ENCODE results near the gene PRKD1.

PRKD1 gene

DNA sequence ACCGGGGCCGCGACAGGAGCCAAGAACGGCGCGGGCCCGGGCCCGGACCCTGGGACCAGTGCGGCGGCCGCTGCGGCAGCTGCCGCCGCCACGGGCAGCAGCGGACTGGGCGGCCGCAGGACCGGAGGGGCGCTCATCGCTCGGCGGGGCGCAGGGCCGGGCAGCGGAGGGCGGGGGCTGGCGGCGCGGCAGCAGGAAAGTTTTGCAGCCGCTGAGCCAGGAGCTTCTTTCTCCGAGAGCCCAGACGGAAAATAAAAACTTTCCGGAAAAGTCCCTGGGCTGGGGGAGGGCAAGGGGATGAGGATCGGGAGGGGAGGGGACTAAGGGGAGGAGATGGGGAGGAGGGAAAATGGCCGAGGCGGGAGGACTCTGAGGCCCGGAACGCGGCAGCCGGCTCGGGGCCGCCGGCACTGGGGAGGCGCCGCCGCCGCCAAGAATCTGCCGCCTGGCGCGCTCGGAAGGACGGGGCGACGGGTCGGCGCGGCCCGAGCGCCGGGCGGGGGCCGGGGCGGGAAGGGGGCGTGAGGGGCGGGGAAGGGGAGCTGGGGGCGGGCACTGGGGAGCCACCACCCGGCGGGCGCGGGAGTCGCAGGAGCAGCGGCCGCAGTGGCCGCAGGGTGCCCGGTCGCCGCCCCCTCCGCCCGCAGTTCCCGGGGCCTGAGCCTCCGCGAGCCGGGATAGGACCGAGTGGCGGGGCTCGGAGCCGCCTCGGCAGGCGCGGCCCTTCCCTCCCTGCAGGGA, at the start of gene PRKD1:
Gene PRKD1, minus strand, starts transcription at position 472 of the 741 bp plus-strand sequence.
- DNase-seq: peak; percentile 3

GRCh38 chr14:29971101-29971500, 43.5 kb upstream of the PRKD1 start:
- DNase-seq: no peak

GRCh38 chr14:29955087-29955486, 27.4 kb upstream of the PRKD1 start:
- no peak for DNase-seq

DNA sequence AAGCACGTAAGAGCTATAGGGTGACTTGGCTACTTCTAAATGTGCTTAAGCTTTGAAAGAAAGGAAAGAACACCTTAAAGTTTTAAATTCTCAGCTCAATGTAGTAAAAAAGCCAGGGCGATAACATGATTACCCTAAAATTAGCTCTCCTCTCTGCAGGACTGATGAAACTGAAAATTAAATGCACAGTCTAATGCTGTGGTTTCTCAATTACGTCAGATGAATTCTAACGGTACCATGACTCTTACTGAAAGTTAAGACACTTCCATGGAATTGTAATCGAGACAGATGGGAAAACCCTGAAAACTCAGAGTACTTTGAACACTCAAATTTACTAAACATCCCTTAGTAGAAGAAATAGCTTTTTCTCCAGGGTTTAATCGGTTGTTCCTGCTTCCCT, 25.9 kb upstream of the PRKD1 start:
- DNase-seq: no peak

- no peak for DNase-seq
Measured at GRCh38 chr14:29944091-29944490, 16.4 kb upstream of the PRKD1 start.

DNA sequence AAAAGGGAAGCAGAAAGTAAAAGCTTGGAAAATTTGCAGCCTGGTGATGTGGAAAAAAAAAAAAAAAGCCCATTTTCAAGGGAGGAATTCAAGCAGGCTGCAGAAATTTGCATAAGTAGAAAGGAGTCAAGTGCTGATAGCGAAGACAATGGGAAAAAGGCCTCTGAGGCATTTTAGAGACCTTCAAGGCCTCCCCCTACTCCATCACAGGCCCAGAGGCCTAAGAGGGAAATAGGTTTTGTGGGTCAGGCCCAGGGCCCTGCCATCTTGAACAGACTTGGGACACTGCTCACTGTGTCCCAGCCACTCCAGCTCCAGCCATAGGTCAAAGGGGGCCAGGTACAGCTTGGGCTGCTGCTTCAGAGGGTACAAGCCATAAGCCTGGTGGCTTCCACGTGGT, 13.8 kb upstream of the PRKD1 start:
- DNase-seq: no peak

DNA sequence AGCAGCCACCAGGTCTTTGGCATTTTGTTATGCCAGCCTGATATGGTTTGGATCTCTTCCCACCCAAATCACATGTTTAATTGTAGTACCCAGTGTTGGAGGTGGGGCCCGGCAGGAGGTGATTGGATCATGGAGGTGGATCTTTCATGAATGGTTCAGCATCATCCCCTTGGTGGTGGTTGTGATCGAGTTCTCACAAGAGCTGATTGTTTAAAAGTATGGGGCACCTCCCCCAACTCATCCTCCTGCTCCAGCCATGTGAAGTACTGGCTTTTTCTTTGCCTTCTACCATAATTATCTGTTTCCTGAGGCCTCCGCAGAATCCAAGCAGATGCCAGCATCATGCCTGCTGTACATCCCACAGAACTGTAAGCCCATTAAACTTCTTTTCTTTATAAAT, 12.8 kb upstream of the PRKD1 start:
- no peak for DNase-seq

DNA sequence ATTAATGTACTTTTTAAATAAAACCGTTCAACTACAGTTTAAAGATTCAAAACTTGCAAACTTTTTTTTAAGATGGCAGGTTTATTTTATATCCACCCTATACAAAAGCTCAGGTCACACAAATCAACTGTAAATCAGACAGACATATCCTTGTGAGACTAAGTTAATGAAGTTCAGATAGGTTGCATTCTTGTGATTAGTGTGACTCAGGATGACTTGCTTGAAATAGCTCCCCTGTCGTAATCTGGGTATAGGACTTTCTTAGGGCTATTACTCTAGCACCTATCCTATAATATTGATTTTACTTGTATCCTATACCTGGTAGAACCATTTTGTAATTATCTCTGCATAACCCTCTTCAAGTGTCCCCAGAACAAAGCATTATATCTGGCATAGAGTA, 9.5 kb upstream of the PRKD1 start:
- DNase-seq: no peak

DNA sequence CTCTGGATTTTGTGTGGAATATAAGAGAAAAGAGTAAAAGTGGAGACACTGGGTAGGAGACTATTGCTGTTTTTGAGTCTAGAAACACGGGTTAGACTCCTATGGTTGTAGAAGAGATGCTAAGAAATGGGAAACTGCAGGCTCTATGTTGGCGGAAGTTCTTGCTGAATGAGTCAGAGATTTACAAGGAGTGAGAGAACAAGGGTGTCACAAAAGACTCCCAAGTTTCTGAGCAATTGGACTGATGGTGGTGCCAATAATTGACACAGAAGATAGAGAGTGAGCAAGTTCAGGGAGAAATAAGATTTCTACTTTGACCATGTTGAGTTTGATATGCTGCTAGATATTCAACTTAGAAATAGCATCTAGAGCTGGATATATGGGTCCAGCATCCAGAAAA, 2.6 kb upstream of the PRKD1 start:
- no peak for DNase-seq

DNA sequence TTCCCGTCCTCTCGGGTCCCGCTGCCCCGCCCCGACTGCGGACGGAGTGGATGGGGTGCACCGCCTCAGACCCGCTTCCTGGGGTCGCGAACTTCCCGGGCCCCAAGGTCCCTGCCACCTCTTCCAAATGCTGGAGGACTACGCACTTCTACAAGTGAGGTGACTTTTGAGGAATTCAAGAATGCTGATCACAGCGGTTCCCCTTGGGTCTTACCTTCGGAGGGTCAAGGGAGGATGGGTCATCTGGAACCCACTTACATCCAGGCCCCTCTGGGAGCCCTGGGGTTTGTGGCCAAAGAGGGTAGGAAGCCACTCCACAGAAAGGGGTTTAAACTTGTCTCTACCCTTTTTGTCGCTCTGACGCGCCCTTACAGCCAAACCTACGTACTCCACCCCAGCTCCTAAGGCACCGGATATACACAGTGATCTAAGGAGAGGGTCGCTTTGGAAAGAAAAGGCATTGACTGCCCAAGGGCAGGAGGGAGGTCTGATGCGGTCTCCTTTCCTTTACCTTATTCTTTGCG, 532 bp upstream of the PRKD1 start:
- DNase-seq: no peak

GRCh38 chr14:29926701-29927375, 809 bp downstream of the PRKD1 start:
- DNase-seq: no peak

DNA sequence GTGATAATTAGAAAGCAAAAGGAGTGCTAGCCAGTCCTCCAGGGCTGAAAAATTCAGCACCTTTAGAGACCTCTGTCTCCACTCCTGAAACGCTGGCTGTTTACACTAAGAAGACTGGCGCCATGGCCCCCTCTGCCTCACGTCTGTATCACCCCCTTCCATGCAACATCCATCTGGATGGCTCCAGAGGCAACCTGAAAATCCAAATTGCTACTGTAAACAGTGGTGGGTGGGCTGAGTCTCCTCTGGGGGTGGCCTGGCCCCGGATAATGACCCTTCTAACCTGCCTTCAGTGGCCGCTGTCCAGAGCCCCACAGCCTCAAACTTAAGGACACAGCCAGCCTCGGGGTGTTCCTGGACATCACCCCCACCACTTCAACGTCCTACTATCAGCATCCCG, 1.4 kb downstream of the PRKD1 start:
- no peak for DNase-seq

DNA sequence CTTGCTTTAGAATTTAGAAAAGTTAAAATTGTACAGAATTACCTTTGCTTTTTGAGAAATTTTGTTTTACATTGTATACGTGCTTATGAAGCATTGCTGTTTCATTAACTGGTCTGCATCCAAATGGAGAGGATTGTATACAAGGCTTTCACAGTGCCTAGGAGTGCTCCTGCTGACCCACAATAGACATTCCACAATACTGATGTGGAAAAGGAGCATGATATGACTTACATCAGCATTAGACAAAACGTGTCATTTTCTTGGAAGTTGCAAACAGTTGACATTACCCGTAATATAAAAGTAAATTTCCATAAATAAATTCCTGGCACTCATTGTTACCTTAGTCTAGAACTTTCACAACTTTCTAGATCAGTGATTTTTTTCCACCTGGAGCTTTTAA, 1.9 kb downstream of the PRKD1 start:
- DNase-seq: no peak

DNA sequence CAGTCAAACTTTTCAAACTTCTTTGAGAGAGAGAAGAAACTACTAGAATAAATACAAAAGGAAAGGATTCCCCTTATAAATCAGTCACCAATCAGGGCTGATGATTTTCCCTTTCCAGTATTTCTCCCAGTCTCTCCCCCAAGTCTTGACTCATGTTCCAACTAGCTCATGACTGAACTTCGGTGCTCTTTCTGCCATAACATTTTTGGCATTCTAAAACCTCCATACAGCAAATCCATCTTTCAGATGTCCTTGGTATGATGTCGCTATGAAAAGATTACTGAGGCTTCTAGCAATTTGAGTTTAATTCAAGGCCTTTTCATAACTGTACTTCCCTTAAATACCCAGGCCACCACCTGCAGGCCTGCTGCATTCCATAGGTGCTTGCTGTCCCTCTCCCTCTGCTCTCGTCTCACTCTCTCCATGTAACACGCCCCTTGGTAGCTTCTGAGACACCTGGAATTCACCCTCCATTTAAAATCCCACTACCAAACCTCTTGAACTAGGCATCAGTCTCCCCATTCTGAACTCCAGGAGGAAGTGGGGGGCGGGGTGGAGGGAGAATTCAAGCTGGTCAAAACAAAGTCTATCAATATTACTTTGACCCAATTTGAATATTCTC, 2.4 kb downstream of the PRKD1 start:
- no peak for DNase-seq

DNA sequence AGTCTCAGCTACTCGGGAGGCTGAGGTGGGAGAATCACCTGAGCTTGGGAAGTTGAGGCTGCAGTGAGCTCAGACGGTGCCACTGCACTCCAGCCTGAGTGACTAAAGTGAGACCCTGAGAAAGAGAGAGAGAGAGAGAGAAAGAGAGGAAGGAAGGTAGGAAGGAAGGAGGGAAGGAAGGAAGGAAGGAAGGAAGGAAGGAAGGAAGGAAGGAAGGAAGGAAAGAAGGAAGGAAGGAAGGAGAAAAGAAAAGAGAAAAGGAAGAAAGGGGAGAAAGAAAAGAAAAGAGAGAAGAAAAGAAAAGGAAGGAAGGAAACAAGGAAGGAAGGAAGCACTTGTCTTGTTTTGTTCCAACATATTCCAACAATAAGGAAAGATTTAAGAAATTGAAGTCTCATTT, 7.8 kb downstream of the PRKD1 start:
- no peak for DNase-seq

- no peak for DNase-seq
Measured at GRCh38 chr14:29918981-29919380, 8.7 kb downstream of the PRKD1 start.

DNA sequence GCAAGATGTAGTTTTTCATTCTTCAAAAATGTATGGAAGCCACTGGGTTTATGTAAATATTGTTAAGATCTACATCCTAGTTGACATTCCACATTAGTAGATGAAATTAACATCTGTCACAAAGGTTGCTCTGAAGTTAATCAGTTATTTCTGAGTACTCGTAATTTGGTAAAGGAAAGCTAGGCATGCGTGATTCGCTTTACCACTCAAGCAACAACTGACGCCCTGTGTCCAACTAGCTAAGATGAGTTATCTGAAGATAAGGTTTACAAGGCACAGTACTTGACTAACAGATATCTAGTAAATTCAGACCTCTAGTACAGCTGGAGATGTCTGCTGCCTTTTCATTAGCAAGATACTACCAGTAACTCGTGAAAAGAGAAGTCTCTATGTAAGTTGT, 14.1 kb downstream of the PRKD1 start:
- no peak for DNase-seq

DNA sequence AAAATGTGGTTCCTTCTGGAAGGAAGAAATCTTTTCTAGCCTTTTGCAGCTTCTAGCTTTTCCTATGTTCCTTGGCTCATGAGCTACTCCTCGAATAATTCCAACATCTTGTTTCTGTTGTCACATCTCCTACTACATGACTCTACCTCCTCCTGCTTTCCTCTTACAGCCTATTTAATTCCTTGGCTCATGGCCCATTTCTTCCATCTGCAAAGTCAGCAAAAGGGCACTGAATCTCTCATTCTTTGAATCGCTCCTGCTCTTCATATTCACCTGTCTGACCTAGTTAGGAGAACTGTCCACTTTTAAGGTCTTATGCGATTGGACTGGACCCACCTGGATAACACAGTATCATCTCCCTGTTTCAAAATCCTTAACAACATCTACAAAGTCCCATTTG, 15.8 kb downstream of the PRKD1 start:
- DNase-seq: no peak

- no peak for DNase-seq
Measured at GRCh38 chr14:29908652-29909577, 18.7 kb downstream of the PRKD1 start.

DNA sequence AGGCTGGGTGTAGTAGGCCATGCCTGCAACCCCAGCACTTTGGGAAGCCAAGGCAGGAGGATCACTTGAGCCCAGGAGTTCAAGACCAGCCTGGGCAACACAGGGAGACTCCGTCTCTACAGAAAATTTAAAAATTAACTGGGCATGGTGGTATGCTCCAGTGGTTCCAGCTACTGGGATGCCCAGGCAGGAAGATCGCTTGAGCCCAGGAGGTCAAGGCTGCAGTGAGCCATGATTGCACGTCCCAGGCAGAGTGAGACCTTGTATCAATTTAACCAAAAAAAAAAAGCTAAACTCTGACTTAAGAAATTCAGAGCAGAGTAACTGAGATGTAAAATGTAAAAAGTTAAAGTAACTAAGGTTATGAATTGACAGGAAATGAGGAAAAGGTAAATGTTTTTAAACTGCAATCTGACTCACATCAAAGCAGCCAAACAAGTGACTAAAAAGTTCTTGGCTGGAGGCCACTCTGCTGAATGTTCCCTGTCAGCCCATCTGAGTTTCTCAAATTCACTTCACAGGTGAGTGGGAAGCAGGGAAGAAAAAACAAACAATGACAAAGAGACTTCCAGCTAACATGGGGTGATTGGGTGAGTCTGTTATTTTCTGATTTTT, 21.3 kb downstream of the PRKD1 start:
- no peak for DNase-seq

GRCh38 chr14:29905543-29905942, 22.1 kb downstream of the PRKD1 start:
- DNase-seq: no peak

DNA sequence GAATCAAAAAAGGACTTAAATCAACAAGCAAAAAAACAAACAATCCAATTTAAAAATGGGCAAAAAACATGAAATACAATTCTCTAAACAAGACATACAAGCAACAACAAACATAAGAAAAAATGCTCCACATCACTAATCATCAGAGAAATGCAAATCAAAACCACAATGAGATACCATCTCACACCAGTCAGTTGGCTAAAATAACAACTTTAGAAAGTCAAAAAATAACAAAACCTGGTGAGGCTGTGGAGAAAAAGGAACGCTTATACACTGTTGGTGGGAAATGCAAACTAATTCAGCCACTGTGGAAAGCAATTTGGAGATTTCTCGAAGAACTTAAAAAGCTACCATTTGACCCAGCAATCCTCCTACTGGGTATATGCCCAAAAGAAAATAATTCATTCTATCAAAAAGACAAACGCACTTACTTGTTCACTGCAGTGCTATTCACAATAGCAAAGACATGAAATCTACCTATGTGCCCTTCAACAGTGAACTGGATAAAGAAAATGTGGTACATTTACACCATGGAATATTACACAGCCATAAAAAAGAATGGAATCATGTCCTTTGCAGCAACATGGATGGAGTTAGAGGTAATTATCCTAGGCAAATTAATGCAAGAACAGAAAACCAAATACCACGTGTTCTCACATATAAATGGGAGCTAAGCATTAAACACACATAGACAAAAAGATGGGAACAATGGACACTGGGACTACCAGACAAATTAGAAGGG, 26.9 kb downstream of the PRKD1 start:
- DNase-seq: no peak

Measured in activated CD4-positive, alpha-beta T cell treated with anti-CD3 and anti-CD28 coated beads, Interleukin-2, Interleukin-6, amounts not matched to agents 100 ng/mL and 50 ng/mL, durations not matched to agents 16 hours and 8 hours (primary cell).